ENCODE data around the gene PHKA2.
"Not testable (repeated sequence)": the region's sequence is repeated elsewhere in the genome, so short reads cannot be mapped to it uniquely, and the experiment has no call there.

PHKA2 gene, protein sequence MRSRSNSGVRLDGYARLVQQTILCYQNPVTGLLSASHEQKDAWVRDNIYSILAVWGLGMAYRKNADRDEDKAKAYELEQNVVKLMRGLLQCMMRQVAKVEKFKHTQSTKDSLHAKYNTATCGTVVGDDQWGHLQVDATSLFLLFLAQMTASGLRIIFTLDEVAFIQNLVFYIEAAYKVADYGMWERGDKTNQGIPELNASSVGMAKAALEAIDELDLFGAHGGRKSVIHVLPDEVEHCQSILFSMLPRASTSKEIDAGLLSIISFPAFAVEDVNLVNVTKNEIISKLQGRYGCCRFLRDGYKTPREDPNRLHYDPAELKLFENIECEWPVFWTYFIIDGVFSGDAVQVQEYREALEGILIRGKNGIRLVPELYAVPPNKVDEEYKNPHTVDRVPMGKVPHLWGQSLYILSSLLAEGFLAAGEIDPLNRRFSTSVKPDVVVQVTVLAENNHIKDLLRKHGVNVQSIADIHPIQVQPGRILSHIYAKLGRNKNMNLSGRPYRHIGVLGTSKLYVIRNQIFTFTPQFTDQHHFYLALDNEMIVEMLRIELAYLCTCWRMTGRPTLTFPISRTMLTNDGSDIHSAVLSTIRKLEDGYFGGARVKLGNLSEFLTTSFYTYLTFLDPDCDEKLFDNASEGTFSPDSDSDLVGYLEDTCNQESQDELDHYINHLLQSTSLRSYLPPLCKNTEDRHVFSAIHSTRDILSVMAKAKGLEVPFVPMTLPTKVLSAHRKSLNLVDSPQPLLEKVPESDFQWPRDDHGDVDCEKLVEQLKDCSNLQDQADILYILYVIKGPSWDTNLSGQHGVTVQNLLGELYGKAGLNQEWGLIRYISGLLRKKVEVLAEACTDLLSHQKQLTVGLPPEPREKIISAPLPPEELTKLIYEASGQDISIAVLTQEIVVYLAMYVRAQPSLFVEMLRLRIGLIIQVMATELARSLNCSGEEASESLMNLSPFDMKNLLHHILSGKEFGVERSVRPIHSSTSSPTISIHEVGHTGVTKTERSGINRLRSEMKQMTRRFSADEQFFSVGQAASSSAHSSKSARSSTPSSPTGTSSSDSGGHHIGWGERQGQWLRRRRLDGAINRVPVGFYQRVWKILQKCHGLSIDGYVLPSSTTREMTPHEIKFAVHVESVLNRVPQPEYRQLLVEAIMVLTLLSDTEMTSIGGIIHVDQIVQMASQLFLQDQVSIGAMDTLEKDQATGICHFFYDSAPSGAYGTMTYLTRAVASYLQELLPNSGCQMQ

DNA sequence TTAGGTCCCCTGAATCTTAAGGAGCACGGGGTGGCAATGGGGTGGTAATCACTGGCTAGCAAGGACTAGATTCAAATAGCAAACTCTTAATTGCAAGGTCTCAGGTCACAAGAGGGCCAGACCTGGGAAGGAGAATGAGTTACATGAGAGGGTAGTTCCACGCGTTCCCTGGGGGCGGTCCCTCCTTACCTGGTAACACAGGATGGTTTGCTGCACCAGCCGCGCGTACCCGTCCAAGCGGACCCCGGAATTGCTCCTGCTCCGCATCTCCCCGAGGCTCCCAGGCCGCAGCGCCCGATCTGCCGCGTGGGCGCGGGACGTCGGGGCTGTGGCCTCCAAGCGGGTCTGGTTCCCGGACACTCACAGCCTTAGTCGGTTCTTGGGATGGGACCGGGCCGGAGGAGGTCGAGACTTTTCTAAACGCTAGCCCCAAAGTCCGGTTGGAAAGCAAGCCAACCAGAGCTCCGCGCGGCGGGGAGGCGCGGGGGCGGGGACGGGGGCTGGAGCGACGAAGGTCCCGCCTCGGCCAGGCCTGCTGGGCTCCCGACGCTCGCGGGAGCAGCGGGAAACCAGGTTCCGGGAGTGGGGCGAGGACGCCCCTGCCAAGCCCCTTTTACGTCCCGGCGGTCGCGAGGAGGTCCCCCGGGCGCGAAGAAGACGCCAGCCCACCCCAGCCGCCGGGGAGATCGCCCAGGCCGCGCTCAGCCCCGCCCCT is at the start of gene PHKA2:
Gene PHKA2, minus strand, starts transcription at position 449 of the 715 bp plus-strand sequence. Its CDS starts 182 bp downstream, at position 267.
- DNase-seq (ENCODE audit: low read depth, low spot score), result no peak

DNA sequence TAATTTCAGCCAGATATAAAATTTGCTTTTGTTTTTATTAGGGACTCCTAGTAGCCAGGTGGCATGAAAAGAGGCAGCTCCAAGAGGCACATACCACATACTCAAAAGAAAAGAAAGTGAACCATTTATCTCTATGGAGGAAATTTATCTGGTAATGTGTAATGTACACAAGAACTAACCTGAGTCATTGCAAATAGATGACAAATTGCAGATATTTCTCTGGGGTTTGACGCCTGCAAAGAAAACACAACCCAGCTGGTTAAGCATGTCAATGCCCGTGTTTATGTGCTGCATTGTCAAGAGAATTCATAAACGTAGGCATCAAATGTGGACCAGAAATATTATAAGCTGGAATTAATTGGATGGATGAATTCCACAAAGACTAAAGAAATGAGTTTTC is 46.9 kb upstream of the PHKA2 start:
- no peak for DNase-seq (ENCODE audit: low read depth, low spot score)

GRCh38 chrX:19028560-19028959 is 44.6 kb upstream of the PHKA2 start:
- DNase-seq (ENCODE audit: low read depth, low spot score), result no peak

DNA sequence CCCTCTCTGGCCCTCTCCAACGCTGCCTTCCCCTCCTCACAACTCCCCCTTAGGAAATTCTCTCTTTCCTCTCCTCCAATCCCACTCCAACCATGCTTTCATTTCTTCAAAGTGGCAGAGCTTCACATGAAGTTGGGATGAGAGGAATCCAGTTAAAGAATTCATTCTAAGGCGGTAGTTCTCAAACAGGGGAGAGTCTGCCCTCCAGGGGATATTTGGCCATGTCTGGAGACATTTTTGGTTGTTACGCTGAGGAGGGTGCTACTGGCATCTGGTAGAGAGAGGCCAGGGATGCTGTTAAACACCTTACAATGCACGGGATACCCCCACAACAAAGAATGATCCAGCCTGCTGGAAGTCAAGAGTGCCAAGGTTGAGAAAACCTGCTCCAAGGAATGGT is 40.5 kb upstream of the PHKA2 start:
- no peak for DNase-seq (ENCODE audit: low read depth, low spot score)

- DNase-seq (ENCODE audit: low read depth, low spot score), result no peak
Measured at GRCh38 chrX:19019996-19020395, 36.1 kb upstream of the PHKA2 start.

- no peak for DNase-seq (ENCODE audit: low read depth, low spot score)
Measured at GRCh38 chrX:19017271-19017670, 33.4 kb upstream of the PHKA2 start.

- not testable (repeated sequence) for DNase-seq (ENCODE audit: low read depth, low spot score)
Measured at GRCh38 chrX:19016614-19017013, 32.7 kb upstream of the PHKA2 start.

GRCh38 chrX:19007868-19008267 is 24.0 kb upstream of the PHKA2 start:
- no peak for DNase-seq (ENCODE audit: low read depth, low spot score)

DNA sequence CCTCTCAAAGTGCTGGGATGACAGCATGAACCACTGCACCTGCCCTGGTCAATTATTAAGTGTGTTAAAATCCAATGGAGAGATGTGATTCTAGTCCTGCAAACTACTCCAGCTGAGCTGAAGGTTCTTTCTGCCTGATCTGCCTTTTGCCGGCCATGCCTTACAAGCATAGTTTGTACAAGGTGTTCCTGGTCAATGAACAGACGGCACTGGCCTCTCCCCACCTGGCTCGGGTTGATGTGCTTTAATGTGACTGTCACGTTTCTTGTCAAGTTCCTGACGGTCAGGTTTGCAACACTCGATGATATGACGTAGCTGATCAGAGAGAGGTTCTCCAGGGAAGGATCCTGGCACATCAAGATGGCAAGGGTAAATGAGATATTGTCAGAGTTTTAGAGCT is 23.1 kb upstream of the PHKA2 start:
- DNase-seq (ENCODE audit: low read depth, low spot score), result no peak

- no peak for DNase-seq (ENCODE audit: low read depth, low spot score)
Measured at GRCh38 chrX:19005909-19006308, 22.0 kb upstream of the PHKA2 start.

DNA sequence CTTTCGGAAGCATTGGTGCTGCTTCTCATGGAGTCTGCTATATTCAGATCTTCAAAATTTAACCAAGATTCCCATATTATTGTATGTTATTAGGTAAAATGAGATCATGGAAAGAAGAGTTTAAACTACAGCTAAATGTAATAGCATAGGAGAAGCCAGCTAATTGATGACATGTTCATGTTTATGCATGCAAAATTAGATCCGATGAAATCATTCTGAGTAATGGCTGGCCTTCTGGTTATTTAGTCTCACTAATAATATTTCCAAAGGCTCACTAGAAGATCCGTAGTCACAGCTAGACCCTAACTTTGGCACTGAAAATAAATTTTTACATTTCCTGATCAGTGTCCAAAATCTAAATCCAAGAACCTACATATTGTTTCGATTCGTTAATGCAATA is 19.8 kb upstream of the PHKA2 start:
- DNase-seq (ENCODE audit: low read depth, low spot score), result no peak

DNA sequence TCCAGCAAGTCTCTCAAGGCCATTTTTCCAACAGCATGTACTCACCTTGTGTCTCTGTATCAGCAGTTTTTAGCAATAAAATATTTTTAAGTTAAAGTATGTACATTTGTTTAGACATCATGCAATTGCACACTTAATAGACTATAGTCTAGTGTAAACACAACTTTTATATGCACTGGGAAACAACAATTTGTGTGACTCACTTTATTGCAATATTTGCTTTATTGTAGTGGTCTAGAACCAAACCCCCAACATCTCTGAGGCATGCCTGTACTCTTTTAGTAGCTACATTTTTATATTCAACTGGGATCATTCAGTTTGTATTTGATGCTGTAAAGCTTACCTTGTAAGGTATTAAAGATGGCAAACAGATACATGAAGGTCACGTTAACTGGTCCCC is 14.7 kb upstream of the PHKA2 start:
- no peak for DNase-seq (ENCODE audit: low read depth, low spot score)

GRCh38 chrX:18997916-18998315 is 14.0 kb upstream of the PHKA2 start:
- DNase-seq (ENCODE audit: low read depth, low spot score), result no peak

DNA sequence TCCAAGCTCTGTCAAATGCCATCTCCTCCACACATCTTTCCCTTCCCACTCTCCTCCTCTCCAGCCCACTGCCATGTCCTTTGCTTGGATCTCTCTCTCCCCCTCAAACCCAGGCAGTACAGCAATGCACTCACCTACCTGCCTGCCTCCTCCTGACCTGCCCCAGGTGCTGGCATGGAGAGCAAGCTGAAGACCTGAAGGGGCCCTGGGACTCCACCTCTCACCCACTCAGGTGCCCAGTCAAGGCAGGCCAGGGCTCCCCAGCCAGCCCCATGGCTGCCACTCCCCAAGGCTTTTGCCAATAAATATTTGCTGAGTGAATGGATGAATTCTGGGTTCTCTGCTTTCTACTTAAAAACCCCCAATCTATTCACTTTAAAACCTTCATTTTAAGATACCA is 12.6 kb upstream of the PHKA2 start:
- no peak for DNase-seq (ENCODE audit: low read depth, low spot score)

GRCh38 chrX:18995221-18995620 is 11.3 kb upstream of the PHKA2 start:
- no peak for DNase-seq (ENCODE audit: low read depth, low spot score)

DNA sequence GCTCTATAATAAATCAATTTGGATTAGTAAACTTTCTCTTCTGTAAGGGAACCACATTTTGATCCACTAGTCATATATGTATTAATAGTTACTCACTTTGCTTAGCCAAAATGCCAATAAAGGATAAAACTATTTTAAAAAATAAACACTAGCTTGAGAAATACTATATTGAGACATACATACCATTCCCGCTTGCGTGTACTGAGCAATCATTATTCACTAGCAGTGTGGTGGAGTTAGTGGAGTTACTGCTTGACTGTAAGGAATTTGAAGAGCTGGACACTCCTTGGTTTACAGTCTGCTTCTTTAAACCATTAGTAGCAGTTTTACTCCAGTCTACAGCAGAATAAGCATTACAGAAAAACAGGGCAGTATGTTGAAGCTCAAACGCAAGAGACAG is 10.8 kb upstream of the PHKA2 start:
- DNase-seq (ENCODE audit: low read depth, low spot score), result no peak

DNA sequence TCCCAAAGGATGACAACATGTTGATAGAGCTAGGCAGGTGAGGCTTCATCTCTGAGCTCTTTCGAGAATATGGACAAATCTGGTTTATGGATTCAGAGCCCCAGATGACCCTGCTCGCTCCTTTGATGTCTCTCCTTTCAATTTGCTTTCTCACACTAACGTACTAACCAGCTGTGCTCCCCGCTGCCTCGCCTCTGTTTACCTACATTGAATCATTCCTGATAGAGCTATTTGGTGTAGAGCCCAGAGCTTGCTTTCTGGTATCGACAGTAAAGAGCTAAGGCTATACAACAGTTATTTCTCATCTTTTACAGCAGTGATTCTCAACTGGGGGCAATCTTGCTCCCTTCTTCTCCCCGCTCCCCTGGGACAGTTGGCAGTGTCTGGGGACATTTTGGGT is 8.9 kb upstream of the PHKA2 start:
- DNase-seq (ENCODE audit: low read depth, low spot score), result no peak

GRCh38 chrX:18985186-18985435 is 1.2 kb upstream of the PHKA2 start:
- DNase-seq (ENCODE audit: low read depth, low spot score), result no peak

DNA sequence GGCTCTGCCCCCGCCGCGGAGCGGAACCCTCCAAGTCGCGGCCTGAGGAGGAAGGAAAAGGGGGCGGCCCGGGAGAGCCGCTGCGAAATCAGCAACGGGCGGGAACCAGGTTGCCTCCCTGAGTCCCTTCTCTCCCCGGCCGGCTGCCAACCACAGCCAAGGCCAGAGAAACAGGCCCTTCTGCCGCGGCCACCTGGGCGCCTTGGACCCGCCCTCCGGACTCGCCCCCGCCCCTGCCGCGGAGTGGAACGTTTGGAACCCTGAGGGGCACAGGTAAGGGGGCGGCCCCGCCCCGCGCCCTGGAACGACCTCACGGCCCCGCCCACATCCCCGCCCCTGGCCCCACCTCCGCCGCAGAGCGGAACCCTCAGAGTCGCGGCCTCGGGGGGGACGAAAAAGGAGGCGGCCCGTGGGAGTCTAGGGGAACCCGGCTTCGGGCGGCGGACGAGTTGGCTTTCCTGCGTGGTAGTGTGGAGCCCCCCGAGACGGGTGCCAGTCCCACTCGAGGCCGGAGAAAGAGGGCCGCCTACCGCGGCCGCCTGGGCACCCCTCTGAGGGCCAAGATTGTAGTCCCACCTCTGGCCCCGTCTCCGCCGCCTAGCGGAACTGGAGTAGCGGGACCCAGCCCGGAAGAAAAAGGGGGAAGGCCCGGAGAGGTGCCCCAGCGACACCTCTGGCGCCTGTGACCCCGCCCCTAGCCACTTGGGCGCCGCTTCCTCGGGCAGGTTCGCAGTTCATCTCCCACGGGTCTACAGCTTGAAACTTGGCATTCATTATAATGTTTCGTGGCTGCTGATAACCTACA is 669 bp upstream of the PHKA2 start:
- no peak for DNase-seq (ENCODE audit: low read depth, low spot score)

- no peak for DNase-seq (ENCODE audit: low read depth, low spot score)
Measured at GRCh38 chrX:18981124-18981807, 2.6 kb downstream of the PHKA2 start.

Measured in iPS DF 19.7 (cell line).